Measurements from ENCODE around the gene FLT3.

DNA sequence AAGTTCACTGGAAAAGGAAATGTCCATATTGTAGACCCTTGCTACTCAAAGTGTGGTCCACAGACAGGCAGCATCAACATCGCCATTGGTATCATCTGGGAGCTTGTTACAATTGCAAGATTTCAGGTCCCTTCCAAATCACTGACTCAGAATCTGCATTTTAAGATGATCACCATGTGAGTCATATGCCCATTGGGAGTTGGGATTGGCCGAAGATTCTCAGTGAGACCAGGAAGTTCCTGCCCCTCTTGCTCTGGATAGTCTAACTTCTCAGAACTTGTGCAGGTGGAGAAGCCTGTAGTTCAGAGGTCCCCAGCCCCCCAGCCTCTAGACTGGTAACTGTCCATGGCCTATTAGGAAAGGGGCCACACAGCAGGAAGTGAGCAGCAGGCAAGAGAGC, 63.0 kb downstream of the FLT3 start:
- TF ChIP-seq, protein P1, sequence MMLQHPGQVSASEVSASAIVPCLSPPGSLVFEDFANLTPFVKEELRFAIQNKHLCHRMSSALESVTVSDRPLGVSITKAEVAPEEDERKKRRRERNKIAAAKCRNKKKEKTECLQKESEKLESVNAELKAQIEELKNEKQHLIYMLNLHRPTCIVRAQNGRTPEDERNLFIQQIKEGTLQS (IDR thresholded peaks at IDR 0.05; ENCODE audit: borderline replicate concordance, extremely low read depth, low read depth, low read length) = no peak
- no peak for TF ChIP-seq CBX5 (IDR thresholded peaks at IDR 0.05; ENCODE audit: low read depth)
- no peak for TF ChIP-seq POLR2A (IDR thresholded peaks at IDR 0.05; ENCODE audit: low read depth, low read length)
- TF ChIP-seq PAX8 (IDR thresholded peaks at IDR 0.05) = no peak
- TF ChIP-seq FOXK2 (IDR thresholded peaks at IDR 0.05) = no peak
